HL-60/S4 treated with retinoic acid at 250 ng/mL for 4 days and 3 days (cell line): ENCODE results near the gene MKNK2.

Experiments used
- in situ Hi-C: fragments of 300-500 bp; cut with MboI; formaldehyde crosslinking; loops from 2 replicates; pipeline ENCODE4 v1.7.0; 2022; ENCODE audit warnings: low sequenced_read_pairs

Gene MKNK2

GRCh38 chr19:2080336-2080988 lies 29.4 kb upstream of the MKNK2 start:
- in situ Hi-C loops, result no loop called here

- in situ Hi-C loops, result no loop called here
Observed at GRCh38 chr19:2079865-2080301, 28.8 kb upstream of the MKNK2 start.

- in situ Hi-C loops, result no loop called here
Observed at GRCh38 chr19:2079076-2079864, 28.2 kb upstream of the MKNK2 start.

DNA sequence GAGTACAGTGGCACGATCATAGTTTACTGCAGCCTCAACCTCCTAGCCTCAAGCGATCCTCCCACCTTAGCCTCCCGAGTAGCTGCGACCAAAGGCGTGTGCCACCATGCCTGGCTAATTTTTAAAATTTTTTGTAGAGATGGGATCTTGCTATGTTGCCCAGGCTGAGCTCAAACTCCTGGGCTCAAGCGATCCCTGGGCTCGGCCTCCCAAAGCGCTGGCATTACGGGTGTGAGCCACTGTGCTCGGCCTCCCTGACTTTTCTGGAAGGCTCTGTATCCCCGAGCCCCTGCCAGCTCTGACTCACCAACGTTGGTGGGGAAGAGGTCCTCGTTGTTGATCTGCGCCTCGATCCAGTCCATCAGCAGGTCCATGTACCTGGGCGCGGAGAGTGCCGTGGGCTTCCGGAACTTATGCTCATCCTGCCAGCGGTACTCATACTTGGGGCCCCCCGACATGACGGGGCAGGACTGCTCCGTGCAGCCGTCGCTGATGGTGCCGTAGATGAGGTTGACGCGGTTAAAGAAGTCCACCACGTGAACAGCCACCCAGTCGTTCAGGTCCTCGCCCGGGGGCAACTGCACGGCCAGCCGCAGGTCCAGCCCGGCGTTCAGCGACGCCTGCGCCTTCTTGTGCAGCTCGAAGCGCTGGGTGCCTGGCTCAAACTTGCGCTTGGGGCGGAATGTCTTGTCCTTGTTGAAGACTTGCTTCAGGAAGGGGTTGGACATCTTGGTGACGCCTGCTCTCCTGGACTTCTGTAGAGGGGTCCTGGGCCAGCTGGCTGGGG lies 27.0 kb upstream of the MKNK2 start:
- in situ Hi-C loops, result no loop called here

- in situ Hi-C loops, result no loop called here
Observed at GRCh38 chr19:2077398-2077797, 26.4 kb upstream of the MKNK2 start.

- in situ Hi-C loops, result no loop called here
Observed at GRCh38 chr19:2076526-2076944, 25.5 kb upstream of the MKNK2 start.

DNA sequence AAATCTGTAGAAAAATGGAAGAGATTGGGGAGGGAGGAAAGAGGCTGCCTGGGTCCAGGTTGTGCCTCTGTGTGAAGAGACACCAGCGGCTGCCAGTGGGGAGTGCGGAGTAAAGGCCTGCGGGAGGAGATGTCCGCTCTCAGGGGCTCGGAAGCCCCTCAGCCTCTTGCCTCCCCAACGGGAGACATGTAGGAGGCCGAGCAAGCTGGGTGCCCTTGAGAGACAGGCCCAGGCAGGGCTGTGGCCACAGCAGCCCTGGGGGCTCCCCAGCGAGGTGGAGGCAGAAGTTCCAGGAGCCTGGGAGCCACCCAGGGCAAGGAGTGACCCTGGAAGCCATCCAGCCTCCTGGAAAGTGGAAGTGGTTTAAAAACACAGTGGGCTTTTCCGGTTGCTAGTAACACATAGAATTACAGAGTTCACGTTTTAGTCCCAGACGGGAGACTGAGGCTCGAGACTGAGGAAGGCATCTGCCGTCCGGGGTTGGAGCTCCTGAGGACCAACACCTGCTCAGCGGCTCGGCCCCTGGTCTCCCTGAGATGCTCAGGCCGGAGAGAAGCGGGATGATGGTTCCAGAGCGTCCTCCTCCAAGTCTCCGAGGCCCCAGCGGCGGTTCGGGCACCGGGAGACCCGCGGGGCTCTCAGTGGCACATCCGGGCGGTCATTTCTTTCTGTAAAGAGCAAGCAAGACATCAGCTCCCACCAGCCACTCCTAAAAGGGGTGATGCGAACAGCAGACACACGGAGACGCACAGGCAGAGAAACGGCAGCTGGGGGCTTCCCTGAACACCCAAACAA lies 21.9 kb upstream of the MKNK2 start:
- in situ Hi-C loops, result no loop called here

DNA sequence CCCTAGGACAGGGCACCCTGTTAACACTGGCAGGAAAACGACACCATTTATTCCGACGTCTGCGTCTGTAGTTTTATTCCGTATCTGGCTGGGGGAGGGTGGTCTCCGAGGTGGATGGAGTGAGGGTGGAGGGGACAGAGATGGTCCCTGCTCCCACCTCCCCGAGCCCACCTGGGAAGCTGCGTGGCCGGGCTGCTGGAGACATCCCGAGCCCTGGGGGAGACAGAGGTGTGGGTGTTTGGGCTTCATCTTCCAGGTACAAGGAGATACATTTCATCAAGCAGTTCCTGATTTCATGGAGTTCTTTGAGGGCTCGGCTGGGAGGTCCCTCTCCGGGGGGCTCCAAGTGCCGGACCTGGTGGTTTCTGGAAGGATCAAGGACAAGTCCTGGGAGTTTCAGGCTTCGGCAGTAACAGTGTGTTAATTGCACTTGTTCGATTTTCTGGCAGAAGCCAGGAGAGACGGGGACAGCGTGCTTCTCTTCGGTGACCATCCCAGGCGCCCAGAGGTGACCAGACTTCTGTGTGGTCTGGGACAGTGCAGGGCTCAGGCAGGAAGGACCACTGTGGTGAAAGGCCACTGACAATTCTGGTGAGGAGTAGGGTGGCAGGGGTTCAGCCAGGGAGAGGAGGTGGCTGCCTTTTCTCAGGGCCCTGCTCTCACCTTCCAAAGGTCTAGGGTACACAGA lies 20.1 kb upstream of the MKNK2 start:
- in situ Hi-C loops, result no loop called here

- in situ Hi-C loops, result no loop called here
Observed at GRCh38 chr19:2070436-2070827, 19.4 kb upstream of the MKNK2 start.

DNA sequence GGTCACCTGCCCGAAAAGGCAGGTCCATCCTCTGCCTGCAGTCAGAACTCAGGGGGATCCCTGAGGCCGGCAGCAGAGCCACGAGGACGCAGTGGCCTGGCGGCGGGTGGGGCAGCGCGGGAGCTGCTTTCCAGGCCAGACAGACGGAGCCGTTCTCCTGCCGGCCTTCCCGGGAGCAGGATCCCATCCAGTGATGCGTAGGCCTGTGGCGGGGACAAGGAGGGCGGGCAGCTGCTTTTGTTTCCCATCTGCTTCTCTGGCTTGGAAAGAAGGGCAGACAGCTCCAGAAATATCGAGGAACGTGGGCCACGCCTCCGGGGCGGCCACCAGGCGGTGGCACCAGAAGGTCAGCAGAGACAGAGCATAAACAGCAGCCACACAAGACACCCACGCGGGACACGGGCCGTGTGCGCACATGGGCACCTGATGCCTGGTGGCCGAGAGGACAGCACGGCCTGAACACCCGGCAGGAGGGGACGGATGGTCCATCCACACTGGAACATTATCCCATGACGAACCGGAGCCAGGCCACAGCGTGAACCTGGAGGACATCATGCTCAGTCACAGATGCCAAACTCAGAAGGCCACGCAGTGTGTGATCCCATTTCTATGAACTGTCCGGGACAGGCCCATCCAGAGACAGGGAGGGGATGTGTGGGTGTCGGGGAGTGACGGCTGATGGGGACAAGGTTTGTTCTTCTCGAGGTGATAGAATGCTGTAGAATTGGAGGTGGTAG lies 13.9 kb upstream of the MKNK2 start:
- in situ Hi-C loops, result no loop called here

GRCh38 chr19:2064395-2064787 lies 13.3 kb upstream of the MKNK2 start:
- in situ Hi-C loops, result no loop called here

- in situ Hi-C loops, result no loop called here
Observed at GRCh38 chr19:2063824-2064223, 12.8 kb upstream of the MKNK2 start.

GRCh38 chr19:2062770-2063169 lies 11.7 kb upstream of the MKNK2 start:
- in situ Hi-C loops, result no loop called here

- in situ Hi-C loops, result no loop called here
Observed at GRCh38 chr19:2062389-2062729, 11.3 kb upstream of the MKNK2 start.

GRCh38 chr19:2061495-2062388 lies 10.7 kb upstream of the MKNK2 start:
- in situ Hi-C loops, result no loop called here

- in situ Hi-C loops, result no loop called here
Observed at GRCh38 chr19:2060884-2061494, 9.9 kb upstream of the MKNK2 start.

DNA sequence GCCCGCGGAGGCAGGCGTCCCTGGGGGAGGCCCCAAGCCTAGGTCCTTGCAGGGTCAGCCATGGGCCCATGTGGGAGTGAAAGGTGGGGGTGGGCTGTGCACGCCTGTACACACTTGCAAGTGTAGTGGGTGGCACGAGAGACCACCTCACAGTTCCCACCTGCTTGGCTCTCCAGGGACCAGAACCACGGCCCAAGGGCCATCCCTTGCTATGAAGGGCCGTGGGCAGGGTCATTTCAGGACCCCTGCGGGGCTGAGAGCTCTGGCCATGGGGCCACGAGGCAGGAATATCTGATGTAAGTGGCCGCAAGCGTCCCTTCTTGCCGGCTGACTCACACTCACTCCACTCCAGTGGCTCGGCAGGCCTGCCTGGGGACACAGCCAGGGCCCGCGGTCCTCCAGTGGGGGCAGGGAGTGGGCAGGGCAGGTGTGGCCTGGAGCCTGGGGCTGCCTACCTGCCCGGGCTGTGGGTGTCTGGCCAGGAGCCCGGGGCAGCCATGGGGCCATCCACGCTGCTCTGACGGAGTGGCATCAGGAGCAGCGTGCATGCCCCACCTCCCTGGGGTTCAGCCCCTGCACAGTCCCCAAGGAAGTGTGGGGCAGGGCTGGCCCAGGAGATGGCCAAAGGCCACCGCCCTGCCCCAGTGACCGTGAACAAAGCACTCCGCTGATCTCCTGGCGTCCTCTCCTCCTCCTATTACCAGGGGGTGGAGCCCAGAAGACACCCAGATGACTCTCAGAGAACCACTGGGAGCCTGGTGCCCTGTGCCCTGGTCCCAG lies 8.6 kb upstream of the MKNK2 start:
- in situ Hi-C loops, result no loop called here
